GM20431 (cell line): ENCODE results near the gene TP73.

Experiments
- in situ Hi-C: fragments of 300-500 bp; cut with MseI, MboI; formaldehyde crosslinking; loops from one replicate; pipeline ENCODE4 v1.15.0; 2020; ENCODE audit warnings: low sequenced_read_pairs; ENCODE audit not compliant: unreplicated experiment

TP73 gene

DNA sequence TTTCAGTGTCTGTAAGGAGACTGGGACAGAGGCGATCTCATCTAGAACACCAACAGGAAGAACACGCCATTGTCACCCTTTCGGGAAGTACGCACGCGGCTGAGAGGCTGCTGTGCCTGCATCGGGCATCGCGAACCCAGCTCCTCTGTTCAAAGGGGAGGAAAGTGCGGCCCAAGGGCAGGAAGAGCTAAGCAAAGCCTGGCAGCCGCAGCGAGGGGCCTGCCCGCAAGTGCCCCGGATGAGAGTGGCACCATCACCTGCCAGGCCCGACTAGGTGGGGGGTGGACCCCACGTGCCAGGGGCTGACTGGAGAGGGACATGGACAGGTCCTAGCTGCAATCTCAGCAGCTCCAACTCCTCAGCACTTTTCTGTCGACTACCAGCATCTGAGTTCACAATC lies 20.0 kb upstream of the TP73 start:
- in situ Hi-C loops: no loop called here

DNA sequence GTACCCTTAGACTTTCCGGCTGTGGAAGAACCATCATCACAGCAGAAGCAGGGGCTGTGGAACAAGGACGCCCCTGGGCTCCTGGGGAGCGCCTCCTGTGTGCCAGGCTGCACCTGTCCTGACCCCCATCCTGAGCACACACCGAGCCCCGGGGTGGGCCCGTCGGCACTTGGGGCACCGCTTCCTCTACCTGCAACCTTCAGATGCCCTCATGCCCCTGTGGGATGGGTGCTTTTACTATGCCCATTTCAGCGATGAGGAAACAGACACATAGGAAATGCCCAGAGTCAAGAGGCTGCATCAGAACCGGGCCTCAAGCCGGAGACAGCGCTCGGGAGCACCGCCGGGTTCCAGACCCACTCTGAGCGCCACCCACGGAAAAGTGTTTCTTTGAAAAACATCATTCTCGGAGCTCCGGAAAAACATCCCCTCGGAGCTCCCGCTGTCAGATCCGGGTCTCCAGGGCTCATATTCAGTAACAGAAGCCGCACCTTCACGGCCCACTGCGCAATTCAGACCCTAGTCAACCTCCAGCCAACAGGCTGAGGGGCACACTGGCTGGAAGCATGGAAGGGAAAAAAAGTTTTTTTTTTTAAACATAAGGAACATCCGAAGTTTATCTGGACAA lies 19.5 kb upstream of the TP73 start:
- in situ Hi-C loops: no loop called here

GRCh38 chr1:3633344-3634058 lies 18.8 kb upstream of the TP73 start:
- in situ Hi-C loops: no loop called here

DNA sequence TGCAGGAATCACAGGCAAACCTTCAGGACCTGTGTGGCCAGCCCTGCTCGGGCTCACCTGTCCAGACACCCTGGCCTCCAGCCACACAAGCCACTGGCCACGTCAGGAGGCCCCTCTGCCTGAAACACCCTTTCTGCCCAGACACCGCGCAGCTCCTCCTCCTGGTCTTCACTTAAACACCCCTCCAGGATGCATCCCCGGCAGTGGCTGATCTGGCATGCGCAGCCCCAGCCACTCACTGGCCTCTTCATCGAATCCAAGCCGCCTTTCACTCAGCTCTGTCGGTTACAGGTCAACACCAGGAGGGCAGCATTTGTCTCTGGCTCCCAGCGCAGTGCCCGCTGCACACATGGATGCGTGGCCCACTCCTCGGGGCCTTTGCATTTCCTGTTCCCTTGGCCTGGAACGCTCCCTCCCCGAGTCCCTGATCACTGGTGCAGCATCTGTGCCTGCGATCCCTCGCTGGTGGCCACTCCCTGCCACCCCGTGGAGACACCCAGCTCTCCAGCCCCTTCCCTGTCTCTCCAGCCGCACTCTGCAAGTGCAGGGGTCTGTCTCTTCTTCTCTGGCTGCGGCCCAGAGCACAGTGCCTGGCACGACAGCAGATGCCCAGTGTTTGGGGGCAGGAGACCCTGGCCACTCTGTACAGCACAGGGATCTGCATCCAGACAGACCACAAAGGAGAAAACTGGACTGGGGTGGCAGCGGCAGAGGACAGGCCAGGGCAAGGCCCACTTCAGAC lies 18.1 kb upstream of the TP73 start:
- in situ Hi-C loops: no loop called here

GRCh38 chr1:3636080-3636479 lies 16.2 kb upstream of the TP73 start:
- in situ Hi-C loops: no loop called here

DNA sequence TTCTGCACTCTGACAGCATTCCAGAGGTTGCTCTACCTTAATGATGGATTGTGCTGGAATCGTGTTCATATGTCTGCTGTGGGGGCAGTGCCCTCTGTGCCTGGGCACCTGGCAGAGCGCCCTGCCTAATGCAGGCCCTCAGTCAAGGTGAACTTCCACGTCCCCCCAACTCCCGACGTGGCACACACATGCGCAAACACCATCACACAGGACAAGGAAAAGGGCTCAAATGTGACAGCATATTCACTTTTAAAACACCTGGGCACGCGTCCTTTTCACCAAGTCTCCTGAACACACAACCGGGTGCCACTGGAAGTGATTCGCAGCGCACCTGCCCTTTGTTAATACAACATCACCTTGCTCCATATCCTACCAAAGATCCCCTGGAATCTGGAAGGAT lies 15.8 kb upstream of the TP73 start:
- in situ Hi-C loops: no loop called here

GRCh38 chr1:3638027-3638426 lies 14.3 kb upstream of the TP73 start:
- in situ Hi-C loops: no loop called here

DNA sequence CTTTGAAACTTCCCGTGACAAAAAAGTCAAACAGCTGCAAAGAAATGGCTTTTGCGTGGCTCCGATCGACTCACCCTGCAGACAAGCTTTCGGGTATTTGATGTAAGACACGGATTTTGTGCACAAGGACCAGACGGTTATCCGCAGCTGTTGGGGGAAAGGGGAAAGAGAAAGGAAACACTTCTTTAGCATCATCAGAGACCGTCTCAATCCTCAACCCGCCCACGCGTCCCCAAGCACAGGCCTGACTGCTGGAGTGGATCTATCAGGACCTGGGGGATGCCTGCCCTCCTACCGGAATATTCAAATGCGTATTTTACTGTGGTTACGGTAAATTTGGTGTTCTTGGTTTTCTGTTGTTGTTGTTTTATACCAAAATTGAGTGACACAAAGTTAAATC lies 13.6 kb upstream of the TP73 start:
- in situ Hi-C loops: no loop called here

DNA sequence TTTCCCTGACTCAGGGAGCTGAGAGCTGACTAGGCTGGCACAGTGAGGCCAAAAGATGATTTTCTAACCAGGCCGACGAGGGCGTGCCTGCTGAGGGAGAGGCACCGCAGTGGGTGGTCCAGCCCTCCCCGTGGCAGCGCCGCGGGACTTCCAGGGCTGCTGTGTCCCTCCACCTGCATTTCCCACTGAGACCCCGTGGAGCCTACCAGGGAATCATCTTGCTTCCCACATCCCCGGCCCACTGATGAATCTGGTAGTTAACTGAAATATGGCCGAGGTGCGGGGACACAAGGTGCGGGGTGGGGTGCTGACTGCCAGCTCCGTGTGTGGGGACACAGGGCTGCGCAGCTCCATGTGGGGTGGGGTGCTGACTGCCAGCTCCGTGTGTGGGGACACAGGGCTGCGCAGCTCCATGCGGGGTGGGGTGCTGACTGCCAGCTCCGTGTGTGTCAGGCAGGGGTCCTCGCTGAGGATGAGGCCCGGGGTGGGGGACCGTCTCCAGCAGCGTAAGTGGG lies 12.9 kb upstream of the TP73 start:
- in situ Hi-C loops: no loop called here

GRCh38 chr1:3640121-3640837 lies 12.0 kb upstream of the TP73 start:
- in situ Hi-C loops: no loop called here

- in situ Hi-C loops: no loop called here
Measured at GRCh38 chr1:3641046-3641760, 11.1 kb upstream of the TP73 start.

GRCh38 chr1:3641816-3642215 lies 10.5 kb upstream of the TP73 start:
- in situ Hi-C loops: no loop called here

DNA sequence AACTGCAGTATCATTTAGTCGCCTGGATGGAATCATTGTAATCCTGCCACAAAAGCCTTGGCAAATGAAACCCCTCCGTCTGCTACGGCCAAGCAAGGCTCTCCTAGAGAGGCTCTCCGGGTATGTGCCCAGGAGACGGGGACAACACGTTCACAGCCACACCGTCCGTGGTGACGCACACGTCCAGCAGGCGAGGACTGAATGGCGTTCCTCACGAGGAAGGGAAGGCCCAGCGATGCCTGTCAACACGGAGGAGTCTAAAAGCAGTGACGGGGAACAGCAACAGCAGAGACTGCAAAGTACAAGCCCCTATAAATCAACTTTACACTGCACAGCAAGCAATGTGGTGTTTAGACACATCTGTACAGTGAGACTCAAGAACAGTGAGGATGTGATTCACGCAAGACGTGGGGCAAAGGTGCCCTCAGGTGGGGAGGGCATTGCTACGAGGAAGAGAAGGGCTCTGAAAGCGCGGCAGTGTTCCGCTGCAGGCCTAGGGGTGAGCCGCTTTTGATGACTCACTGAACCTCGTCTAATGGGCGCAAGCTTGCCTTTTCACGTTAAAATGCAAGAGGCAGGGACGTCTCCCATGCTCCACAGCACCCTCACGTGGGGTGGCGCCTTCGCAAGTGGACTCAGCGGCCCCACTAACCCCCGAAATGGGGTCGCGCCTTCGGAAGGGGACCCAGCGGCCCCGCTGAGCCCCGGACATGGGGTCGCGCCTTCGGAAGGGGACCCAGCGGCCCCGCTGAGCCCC lies 9.2 kb upstream of the TP73 start:
- in situ Hi-C loops: no loop called here

DNA sequence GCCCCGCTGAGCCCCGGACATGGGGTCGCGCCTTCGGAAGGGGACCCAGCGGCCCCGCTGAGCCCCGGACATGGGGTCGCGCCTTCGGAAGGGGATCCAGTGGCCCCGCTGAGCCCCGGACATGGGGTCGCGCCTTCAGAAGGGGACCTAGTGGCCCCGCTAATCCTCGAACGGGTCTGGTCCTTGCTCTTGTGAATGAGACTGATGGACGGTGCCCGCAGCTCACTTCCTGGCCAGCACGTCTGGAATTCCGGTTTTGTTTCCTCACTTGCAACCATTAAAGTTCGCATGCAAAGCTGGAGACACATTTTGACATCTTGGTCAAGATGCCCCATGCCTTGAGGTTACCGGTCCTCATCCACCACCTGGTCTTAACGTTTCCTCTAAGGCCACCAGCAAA lies 8.0 kb upstream of the TP73 start:
- in situ Hi-C loops: no loop called here

DNA sequence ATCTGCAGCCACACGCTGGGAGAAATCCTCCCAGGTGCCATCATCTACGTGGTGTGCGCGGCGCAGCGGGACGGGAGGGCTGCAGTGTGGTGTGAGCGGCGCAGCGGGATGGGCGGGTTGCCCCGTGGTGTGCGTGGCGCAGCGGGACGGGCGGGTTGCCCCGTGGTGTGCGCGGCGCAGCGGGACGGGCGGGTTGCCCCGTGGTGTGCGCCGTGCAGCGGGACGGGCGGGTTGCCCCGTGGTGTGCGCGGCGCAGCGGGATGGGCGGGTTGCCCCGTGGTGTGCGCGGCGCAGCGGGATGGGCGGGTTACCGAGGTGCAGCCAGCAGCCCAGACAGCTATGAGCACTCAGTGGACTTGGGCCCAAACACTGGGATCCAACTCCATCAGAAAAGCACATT lies 7.1 kb upstream of the TP73 start:
- in situ Hi-C loops: no loop called here

DNA sequence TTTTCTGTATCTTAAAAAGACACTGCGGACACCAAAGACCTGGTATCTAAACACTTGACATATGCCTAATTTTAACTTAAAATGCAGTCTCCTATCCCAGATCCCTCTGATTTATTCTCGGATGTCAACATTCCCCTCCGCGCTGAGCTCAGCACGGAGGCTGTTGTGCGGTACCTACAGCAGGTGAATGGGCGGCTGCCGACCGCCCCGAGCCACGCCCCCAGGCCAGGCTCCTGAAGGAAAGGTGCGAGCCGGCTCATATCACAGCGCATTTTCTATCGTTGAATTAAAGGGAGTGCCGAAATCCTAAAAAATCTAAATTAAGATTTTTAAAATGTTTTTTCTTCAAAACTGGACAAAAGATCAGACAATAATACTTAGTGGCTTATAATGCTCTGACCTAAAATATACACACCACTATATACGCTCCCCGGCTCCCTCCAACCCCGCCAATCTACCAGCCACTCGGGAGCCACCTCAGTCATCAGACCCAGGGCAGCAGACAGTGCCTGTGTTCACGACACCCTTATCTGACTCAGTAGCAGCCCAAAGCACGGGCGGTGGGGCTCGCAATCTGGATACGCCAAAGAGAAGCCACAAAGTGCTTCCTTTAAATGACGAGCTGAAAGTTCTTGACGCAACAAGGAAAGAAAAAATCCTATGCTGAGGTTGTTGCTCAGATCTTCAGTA lies 6.5 kb upstream of the TP73 start:
- in situ Hi-C loops: no loop called here

- in situ Hi-C loops: no loop called here
Measured at GRCh38 chr1:3646596-3646995, 5.7 kb upstream of the TP73 start.

GRCh38 chr1:3649342-3650247 lies 2.7 kb upstream of the TP73 start, which contains the start of gene WRAP73:
Gene WRAP73 (minus strand): TSS chr1:3650103. CDS start chr1:3649999, 104 bp downstream.
- in situ Hi-C loops: no loop called here
